GM20000 (cell line): ENCODE data around the gene TMEM37.
A peak's percentile ranks its signal among the peaks of the same experiment; 100 is the strongest.

Experiments
- DNase-seq: peaks from one replicate; pipeline ENCODE4 v3.0.0; 2012; ENCODE audit warnings: low spot score
- CTCF ChIP-seq: IDR thresholded peaks from 2 replicates; pipeline ENCODE4 v1.5.1; 2012; ENCODE audit warnings: mild to moderate bottlenecking, control low read depth; ENCODE audit errors: extremely low read depth, missing control alignments

The TMEM37 gene

DNA sequence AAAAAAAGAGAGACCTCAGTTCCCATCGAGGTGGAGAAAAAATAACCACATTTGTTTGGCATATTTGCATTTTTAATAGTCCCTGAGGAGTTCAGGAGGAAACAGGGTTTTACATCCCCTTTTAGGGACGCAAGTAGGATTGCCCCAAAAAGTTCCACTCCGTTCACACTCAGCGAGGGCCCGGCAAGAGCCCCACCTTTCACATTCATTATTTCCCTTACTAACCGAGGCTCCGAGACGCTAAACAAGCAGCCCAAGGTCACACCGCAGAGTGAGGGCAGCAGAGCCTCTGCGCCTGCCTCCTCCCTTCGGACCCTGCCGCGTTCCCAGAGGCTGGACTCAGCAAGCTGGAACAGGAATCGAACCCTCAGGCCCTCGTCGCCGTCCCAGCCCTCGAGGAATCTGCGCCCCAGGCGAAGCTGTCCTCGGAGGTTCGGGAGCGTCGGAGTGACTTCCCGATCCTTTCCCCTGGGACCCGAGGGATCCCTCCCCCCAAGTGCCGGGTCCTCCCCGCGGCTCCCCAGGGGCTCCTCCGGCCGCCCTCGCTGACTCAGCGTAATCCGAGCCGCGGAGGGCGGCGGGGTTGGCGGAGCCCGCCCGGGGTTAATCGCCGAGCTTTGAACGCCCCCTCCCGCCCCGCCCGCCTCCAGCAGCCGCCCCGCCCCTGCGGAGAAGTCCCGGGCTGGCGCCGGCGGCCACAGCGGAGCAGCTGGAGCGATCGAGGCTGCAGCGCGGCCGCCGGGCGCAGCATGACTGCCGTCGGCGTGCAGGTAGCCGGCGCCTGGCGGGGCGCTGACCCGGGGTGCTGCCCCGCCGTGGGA is at the start of gene TMEM37:
Gene TMEM37, plus strand, starts transcription at position 700 of the 821 bp plus-strand sequence. Its CDS starts 50 bp downstream, at position 750.
- peak; percentile 85 for DNase-seq
- TF ChIP-seq CTCF, result no peak

DNA sequence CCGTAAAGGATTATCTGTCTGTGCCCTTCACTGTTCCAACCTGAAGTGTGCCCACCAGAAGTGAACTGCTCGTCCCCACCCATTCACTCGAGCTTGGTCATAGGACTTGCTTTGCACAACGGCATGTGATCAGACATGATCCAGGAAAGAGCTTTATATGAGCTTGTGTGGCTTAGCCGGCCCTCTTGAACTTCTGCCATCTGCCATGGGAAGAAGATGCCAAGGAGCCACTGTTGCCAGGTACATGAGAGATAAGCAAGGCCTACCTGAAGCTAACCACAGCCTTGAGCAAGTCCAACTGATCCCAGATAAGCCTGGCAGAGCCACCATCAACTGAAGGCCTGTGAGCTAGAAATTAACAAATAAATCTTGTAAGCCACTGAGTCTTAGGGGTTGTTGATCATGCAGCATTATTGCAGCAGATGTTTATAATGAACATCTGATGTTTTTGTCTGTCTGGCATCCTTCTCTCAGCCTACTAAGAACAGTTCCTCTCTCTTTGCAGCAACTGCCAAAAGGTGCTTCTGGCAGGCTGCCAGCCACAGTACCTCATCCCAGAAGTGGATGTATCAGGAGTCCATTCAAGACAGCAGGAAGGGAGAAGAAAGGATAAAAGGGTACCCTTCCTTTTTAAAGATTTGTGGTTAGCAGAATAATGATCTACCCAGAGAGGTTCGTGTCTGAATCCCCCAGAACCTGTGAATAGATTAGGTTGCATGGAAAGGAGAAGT is 48.1 kb upstream of the TMEM37 start:
- no peak for TF ChIP-seq CTCF
- no peak for DNase-seq

GRCh38 chr2:119384971-119385370 is 46.7 kb upstream of the TMEM37 start:
- no peak for TF ChIP-seq CTCF
- DNase-seq, result no peak

GRCh38 chr2:119385466-119385865 is 46.2 kb upstream of the TMEM37 start:
- DNase-seq, result no peak
- TF ChIP-seq CTCF, result no peak

GRCh38 chr2:119387381-119388129 is 44.1 kb upstream of the TMEM37 start:
- no peak for TF ChIP-seq CTCF
- peak; percentile 79 for DNase-seq

- TF ChIP-seq CTCF, result no peak
- no peak for DNase-seq
Observed at GRCh38 chr2:119389615-119390306, 41.9 kb upstream of the TMEM37 start.
